HG03565 (cell line): Measurements from ENCODE around the gene SLC14A1.

Experiments
- ATAC-seq: cut with Tn5 transposase; IDR thresholded peaks from one replicate; pipeline ENCODE4 v1.9.1; 2021; ENCODE audit warnings: mild to moderate bottlenecking, moderate library complexity; ENCODE audit not compliant: unreplicated experiment

The SLC14A1 gene

GRCh38 chr18:45722899-45723298, 1.1 kb upstream of the SLC14A1 start:
- ATAC-seq: peak; percentile 79

GRCh38 chr18:45724601-45725000, 620 bp downstream of the SLC14A1 start:
- no peak for ATAC-seq

- no peak for ATAC-seq
These were observed 1.4 kb downstream of the SLC14A1 start for GRCh38 chr18:45725336-45725735.

GRCh38 chr18:45726603-45727002, 2.6 kb downstream of the SLC14A1 start:
- ATAC-seq: no peak

- no peak for ATAC-seq
These were observed 3.1 kb downstream of the SLC14A1 start for GRCh38 chr18:45727068-45727467.

- no peak for ATAC-seq
These were observed 4.5 kb downstream of the SLC14A1 start for GRCh38 chr18:45728336-45729010.

- no peak for ATAC-seq
These were observed 7.0 kb downstream of the SLC14A1 start for GRCh38 chr18:45730832-45731575.

GRCh38 chr18:45731716-45732115, 7.7 kb downstream of the SLC14A1 start:
- ATAC-seq: no peak

GRCh38 chr18:45733535-45733934, 9.6 kb downstream of the SLC14A1 start:
- no peak for ATAC-seq

- no peak for ATAC-seq
These were observed 10.5 kb downstream of the SLC14A1 start for GRCh38 chr18:45734505-45734904.

- no peak for ATAC-seq
These were observed 11.0 kb downstream of the SLC14A1 start for GRCh38 chr18:45734944-45735343.

GRCh38 chr18:45738660-45739059, 14.7 kb downstream of the SLC14A1 start:
- no peak for ATAC-seq

GRCh38 chr18:45739268-45739667, 15.3 kb downstream of the SLC14A1 start:
- no peak for ATAC-seq

- no peak for ATAC-seq
These were observed 15.9 kb downstream of the SLC14A1 start for GRCh38 chr18:45739848-45740247.

GRCh38 chr18:45741056-45741455, 17.1 kb downstream of the SLC14A1 start:
- no peak for ATAC-seq

GRCh38 chr18:45745817-45746461, 22.0 kb downstream of the SLC14A1 start:
- ATAC-seq: no peak

GRCh38 chr18:45748501-45748900, 24.5 kb downstream of the SLC14A1 start:
- no peak for ATAC-seq

GRCh38 chr18:45749918-45750689, 26.1 kb downstream of the SLC14A1 start:
- peak; percentile 50 for ATAC-seq

GRCh38 chr18:45751766-45752165, 27.8 kb downstream of the SLC14A1 start:
- ATAC-seq: no peak

GRCh38 chr18:45752681-45753080, 28.7 kb downstream of the SLC14A1 start:
- no peak for ATAC-seq

- no peak for ATAC-seq
These were observed 29.3 kb downstream of the SLC14A1 start for GRCh38 chr18:45753286-45753685.
